HAP-1 (cell line): ENCODE results near the gene RNASEL.
"Not testable (repeated sequence)": the region's sequence is repeated elsewhere in the genome, so short reads cannot be mapped to it uniquely, and the experiment has no call there.

Experiments used
- DNase-seq, 2 experiments: peaks; one replicate each; pipeline ENCODE4 v3.0.0-alpha.2; 2016 to 2020; ENCODE audit warnings: low spot score in 2 of 2
- H3K27me3 ChIP-seq: fragments of 250-450 bp; sonication (Bioruptor Pico); 2 replicates; pipeline ENCODE4 v1.5.1; 2020; ENCODE audit warnings: low read depth, mild to moderate bottlenecking, moderate library complexity
- H3K36me3 ChIP-seq: fragments of 250-450 bp; sonication (Bioruptor Pico); replicated peaks from 2 replicates; pipeline ENCODE4 v1.5.1; 2020; ENCODE audit warnings: mild to moderate bottlenecking
- H3K4me1 ChIP-seq: fragments of 250-450 bp; sonication (Bioruptor Pico); 2 replicates; pipeline ENCODE4 v1.5.1; 2020; ENCODE audit warnings: mild to moderate bottlenecking
- H3K4me3 ChIP-seq: fragments of 250-450 bp; sonication (Bioruptor Pico); 2 replicates; pipeline ENCODE4 v1.5.1; 2020; ENCODE audit warnings: mild to moderate bottlenecking, moderate library complexity
- H3K9me3 ChIP-seq: fragments of 250-450 bp; sonication (Bioruptor Pico); 2 replicates; pipeline ENCODE4 v1.5.1; 2020; ENCODE audit warnings: mild to moderate bottlenecking, moderate library complexity
- in situ Hi-C: fragments of 300-500 bp; cut with MboI; formaldehyde crosslinking; loops from 3 replicates; pipeline ENCODE4 v1.14.3; 2020; ENCODE audit warnings: low sequenced_read_pairs, inconsistent platforms, mixed read lengths

Gene RNASEL, protein sequence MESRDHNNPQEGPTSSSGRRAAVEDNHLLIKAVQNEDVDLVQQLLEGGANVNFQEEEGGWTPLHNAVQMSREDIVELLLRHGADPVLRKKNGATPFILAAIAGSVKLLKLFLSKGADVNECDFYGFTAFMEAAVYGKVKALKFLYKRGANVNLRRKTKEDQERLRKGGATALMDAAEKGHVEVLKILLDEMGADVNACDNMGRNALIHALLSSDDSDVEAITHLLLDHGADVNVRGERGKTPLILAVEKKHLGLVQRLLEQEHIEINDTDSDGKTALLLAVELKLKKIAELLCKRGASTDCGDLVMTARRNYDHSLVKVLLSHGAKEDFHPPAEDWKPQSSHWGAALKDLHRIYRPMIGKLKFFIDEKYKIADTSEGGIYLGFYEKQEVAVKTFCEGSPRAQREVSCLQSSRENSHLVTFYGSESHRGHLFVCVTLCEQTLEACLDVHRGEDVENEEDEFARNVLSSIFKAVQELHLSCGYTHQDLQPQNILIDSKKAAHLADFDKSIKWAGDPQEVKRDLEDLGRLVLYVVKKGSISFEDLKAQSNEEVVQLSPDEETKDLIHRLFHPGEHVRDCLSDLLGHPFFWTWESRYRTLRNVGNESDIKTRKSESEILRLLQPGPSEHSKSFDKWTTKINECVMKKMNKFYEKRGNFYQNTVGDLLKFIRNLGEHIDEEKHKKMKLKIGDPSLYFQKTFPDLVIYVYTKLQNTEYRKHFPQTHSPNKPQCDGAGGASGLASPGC

DNA sequence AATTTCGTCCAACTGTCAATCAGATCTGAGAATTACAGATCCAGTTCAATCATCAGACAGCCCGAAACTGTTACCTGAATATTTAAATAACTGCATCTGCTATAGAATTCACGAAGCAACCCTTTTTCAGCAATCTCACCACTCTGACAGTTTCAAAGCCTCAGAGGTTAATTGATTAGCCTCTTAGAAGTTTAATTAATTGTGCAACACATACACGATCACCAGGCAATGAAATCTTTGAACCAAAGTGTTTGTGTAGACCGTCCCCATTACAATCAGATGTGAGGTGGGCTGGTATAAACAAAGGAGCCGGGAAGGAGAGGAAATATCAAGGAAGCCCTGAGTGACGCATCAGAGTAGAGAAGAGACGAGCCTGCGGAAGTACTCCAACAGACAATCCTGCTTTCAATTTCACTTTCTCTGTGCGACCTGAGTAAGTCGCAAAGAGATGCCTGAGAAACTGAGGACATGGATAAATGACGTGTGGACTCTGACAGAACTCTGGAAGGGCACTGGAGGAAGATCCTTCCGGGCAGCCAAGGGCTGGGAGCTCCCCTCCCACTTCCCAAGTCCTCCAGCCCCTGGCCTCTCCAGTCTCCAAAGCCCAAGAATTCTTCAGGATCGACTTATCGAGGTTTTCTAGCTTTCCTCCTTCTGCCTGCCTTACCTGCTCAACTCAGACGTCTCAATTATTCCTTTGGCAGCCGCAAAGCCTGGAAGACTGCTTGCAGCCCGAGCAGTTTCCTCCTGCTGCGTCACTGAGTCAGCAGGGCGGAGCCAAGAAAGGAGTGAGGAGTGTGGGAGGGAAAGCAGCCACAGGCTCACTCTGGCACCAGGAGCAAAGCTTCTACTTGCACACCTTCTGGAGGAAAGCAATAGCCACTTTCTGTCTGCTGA lies at the start of gene RNASEL:
Gene RNASEL (minus strand): TSS at position 757 of the 897 bp plus-strand sequence. CDS start 2,450 bp downstream, outside the sequence.
- H3K4me3 ChIP-seq = peak within 1 kb of the TSS; percentile 40
- no peaks in the 10 kb centered on the region for H3K36me3 ChIP-seq
- no peaks in the 10 kb centered on the region for H3K27me3 ChIP-seq
- no peaks in the 10 kb centered on the region for H3K9me3 ChIP-seq
- peak; percentile 43 to 73 for DNase-seq
- H3K4me1 ChIP-seq = peaks cover 6% of the 10 kb centered on the region
- in situ Hi-C loops = no loop called here

DNA sequence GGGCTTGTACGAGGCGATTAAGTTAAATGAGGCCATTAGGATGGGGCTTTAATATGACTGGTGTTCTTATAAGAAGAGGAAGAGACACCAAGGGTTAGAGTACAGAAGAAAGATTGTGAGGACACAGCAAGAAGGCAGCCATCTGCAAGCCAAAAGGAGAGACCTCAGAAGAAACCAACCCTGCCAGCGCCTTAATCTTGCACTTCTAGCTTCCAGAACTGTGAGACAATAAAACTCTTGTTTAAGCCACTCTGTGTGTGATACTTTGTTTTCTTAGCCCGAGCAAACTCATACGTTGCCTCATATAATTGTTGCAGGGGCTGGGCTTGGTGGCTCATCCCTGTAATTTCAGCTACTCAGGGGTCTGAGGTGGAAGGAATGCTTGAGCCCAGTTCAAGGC lies 48.7 kb upstream of the RNASEL start:
- Histone ChIP-seq H3K4me1 (no peaks in the 10 kb centered on the region), H3K27me3 (no peaks in the 10 kb centered on the region), H3K4me3 (no peak overlapping the region), H3K9me3 (no peaks in the 10 kb centered on the region), H3K36me3 (no peaks in the 10 kb centered on the region)
- in situ Hi-C loops = no loop called here
- no peak for DNase-seq

- no peaks in the 10 kb centered on the region for H3K27me3 ChIP-seq
- DNase-seq = no peak
- H3K4me1 ChIP-seq = no peaks in the 10 kb centered on the region
- H3K36me3 ChIP-seq = no peaks in the 10 kb centered on the region
- H3K9me3 ChIP-seq = no peaks in the 10 kb centered on the region
- no peak overlapping the region for H3K4me3 ChIP-seq
- in situ Hi-C loops = no loop called here
Observed at GRCh38 chr1:182635871-182636270, 46.8 kb upstream of the RNASEL start.

DNA sequence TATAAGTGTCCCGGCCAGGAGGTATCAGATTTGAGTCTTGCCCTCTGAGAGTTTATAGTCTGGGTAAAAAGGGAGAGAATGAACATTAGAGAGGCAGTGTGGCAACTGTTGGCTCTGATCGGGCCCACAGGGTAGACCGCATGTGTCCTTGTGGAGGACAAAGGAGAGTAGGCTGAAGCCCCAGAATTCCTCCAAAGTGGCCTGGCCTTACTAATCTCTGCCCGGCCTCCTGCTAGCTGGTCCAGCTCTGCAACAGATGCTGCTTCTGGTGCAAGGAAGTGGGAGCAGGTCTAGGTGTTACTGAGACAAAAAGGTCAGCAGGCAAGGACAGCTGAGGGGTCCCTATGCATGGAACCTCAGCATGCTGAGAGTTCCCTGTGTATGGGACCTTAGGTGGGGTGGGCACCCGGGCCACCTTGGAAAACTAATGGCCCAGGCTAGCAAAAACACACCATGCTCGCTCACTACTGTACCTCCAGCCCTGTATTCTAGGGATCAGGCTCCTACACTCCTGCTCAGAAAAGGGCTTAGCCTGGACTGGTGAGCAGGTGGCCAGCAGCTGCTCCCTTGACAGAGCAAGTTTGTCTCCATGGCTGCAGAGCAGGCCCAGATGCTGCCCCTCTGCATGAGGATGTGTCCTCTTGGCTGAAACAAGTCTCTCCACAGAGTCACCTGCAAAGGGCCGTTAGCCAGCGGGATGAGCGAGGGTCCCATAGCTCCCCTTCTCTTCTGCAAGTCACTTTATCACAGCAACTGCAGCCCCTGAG lies 45.4 kb upstream of the RNASEL start:
- H3K36me3 ChIP-seq = no peaks in the 10 kb centered on the region
- in situ Hi-C loops = no loop called here
- H3K9me3 ChIP-seq = no peaks in the 10 kb centered on the region
- no peak for DNase-seq
- H3K4me1 ChIP-seq = no peaks in the 10 kb centered on the region
- H3K27me3 ChIP-seq = no peaks in the 10 kb centered on the region
- no peak overlapping the region for H3K4me3 ChIP-seq

- in situ Hi-C loops = no loop called here
- DNase-seq = no peak
- H3K4me1 ChIP-seq = no peaks in the 10 kb centered on the region
- H3K9me3 ChIP-seq = no peaks in the 10 kb centered on the region
- no peaks in the 10 kb centered on the region for H3K36me3 ChIP-seq
- H3K27me3 ChIP-seq = no peaks in the 10 kb centered on the region
- H3K4me3 ChIP-seq = no peak overlapping the region
Observed at GRCh38 chr1:182633657-182634281, 44.7 kb upstream of the RNASEL start.

DNA sequence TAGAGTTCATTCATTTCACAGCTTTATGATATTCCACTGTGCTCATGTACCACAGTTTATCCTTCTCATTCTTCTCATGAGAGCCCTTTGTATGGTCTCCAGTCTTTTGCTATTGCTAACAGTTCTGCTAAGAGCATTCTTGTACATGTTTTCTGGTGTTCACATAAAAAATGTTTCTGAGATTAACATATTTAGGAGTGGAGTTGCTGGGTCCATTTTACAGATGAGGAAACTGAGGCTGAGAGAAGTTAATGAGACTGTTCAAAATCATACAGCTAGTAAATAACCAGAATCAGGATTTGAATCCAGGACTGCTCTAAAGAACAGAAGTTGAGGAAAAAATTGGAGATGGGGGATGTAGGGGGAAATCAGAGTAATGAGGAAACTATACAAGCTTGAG lies 44.0 kb upstream of the RNASEL start:
- Histone ChIP-seq H3K9me3 (no peaks in the 10 kb centered on the region), H3K4me3 (no peak overlapping the region), H3K4me1 (no peaks in the 10 kb centered on the region), H3K27me3 (no peaks in the 10 kb centered on the region), H3K36me3 (no peaks in the 10 kb centered on the region)
- in situ Hi-C loops = no loop called here
- no peak for DNase-seq

DNA sequence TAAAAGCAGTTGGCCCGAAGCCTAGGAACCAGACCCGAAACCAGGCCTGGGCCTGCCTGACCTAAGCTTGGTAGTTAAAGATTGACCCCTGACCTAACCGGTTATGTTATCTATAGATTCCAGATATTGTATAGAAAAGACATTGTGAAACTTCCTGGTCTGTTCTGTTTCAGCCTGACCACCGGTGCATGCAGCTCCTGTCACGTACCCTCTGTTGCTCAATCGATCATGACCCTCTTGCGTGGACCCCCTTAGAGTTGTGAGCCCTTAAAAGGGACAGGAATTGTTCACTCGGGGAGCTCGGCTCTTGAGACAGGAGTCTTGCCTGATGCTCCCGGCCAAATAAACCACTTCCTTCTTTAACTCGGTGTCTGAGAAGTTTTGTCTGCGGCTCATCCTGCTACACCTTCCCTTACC lies 43.4 kb upstream of the RNASEL start:
- in situ Hi-C loops, DNase-seq, H3K4me1 ChIP-seq, H3K4me3 ChIP-seq, H3K27me3 ChIP-seq, H3K36me3 ChIP-seq, H3K9me3 ChIP-seq: not testable (repeated sequence)

GRCh38 chr1:182631954-182632353 lies 42.9 kb upstream of the RNASEL start:
- Histone ChIP-seq H3K27me3 (no peaks in the 10 kb centered on the region), H3K36me3 (no peaks in the 10 kb centered on the region), H3K4me1 (no peaks in the 10 kb centered on the region), H3K9me3 (no peaks in the 10 kb centered on the region), H3K4me3 (no peak overlapping the region)
- DNase-seq = no peak
- in situ Hi-C loops = no loop called here

- Histone ChIP-seq H3K9me3 (no peaks in the 10 kb centered on the region), H3K4me3 (no peak overlapping the region), H3K36me3 (no peaks in the 10 kb centered on the region), H3K4me1 (no peaks in the 10 kb centered on the region), H3K27me3 (no peaks in the 10 kb centered on the region)
- in situ Hi-C loops = no loop called here
- no peak for DNase-seq
Observed at GRCh38 chr1:182631053-182631677, 42.1 kb upstream of the RNASEL start.

DNA sequence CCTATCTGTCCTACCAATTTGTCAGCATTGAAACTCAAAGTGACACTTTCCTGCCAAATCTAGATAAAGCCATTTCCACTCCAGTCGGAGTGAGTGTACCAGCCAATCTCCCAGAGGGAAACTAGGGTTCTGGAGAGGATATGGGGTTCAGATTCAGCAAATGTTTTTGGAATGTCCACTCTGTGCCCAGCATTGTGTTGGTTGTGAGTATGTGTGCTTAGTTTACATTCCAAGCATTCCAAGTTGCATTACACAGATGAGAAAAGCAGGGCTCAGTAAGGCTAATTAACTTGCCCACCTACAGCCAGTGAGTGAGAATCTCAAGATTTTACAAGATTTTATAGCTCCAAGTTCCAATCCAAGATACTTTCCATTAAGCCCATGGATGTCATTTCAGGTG lies 41.5 kb upstream of the RNASEL start:
- DNase-seq = no peak
- H3K27me3 ChIP-seq = no peaks in the 10 kb centered on the region
- no peaks in the 10 kb centered on the region for H3K9me3 ChIP-seq
- in situ Hi-C loops = no loop called here
- H3K4me1 ChIP-seq = no peaks in the 10 kb centered on the region
- no peaks in the 10 kb centered on the region for H3K36me3 ChIP-seq
- no peak overlapping the region for H3K4me3 ChIP-seq

DNA sequence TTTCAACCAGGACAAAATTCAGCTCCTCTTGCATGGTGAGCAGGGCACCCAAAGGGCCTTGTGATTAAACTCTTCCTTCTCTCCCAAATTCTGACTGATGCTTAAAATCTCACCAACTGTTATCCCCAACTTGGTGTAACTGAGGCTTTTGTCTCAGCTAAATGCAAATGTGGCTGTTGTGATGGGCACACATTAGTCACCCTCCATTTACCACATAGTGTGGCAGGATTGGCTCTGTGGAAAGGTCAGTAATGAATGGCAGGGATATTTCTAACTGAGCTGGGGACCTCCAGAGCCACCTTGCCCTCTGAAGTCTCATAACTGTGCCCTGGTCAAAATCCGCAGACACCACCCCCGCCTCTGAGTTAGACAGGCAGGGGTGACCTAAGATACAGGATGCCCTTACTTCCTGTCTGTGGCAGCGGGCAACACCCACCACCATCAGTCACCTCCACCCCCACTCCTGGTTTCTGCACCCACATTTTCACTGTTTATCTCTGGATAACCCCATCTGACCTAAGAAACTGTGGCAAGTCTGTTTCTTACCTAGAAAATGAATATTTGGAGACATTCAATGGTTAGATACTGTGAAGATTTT lies 40.5 kb upstream of the RNASEL start:
- no peaks in the 10 kb centered on the region for H3K27me3 ChIP-seq
- H3K4me1 ChIP-seq = no peaks in the 10 kb centered on the region
- no peaks in the 10 kb centered on the region for H3K36me3 ChIP-seq
- H3K4me3 ChIP-seq = no peak overlapping the region
- in situ Hi-C loops = no loop called here
- DNase-seq = no peak
- no peaks in the 10 kb centered on the region for H3K9me3 ChIP-seq

DNA sequence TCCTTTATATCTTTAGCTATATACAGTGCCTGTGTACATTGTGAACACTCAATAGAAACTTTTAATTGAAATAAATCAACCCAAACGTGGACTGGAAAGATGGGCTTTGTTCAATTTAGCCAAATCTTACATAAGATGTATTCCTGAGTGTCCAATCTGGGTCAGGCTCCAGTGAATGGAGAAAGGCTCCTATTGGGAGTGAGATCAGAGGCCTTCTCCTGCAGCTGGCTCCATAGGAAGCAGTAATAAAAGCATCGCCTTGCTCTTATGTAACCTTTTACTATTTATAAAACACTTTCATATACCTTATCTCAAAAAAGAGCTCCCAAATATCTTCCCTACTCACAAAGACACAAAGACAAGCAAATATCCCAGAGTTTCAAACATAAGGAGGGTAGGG lies 40.0 kb upstream of the RNASEL start:
- in situ Hi-C loops = no loop called here
- H3K4me3 ChIP-seq = no peak overlapping the region
- H3K36me3 ChIP-seq = no peaks in the 10 kb centered on the region
- no peak for DNase-seq
- no peaks in the 10 kb centered on the region for H3K27me3 ChIP-seq
- H3K9me3 ChIP-seq = no peaks in the 10 kb centered on the region
- no peaks in the 10 kb centered on the region for H3K4me1 ChIP-seq
